NCI-H1048 (cell line): Measurements from ENCODE around the gene TMF1.

Experiments used
- DNase-seq: peaks from one replicate; lab custom pipeline; 2025; lab: John Stamatoyannopoulos, UW

The TMF1 gene

DNA sequence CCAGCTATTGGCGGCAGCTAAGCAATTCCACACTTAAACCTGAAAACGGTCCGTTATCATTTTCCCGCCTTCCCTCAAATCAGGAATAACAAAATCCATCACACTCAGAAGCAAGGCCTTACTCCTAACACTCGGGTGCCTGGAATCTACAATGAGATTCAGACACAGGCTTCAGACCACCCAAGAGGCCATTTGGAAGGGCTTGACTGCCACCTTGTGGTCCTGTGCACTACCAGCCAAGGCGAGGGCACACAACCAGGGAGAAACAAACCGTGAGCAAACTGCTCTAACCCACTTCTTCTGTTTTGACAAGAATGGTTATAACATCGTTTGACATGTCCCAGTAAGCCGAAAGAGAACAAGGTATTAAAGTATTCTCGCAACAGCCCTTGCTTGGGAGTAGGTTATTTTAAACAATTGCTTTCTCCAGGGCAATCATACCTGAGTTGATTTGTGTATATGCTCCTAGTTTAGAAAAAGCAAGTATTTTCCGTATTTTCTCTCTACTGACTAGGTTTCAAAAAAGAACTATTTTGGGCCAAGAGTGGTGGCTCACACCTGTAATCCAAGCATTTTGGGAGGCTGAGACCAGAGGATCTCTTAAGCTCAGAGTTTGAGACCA lies 79.7 kb downstream of the TMF1 start:
- peak; percentile 10 for DNase-seq
